WTC11 (cell line): Measurements from ENCODE around the gene AMHR2.
"Not testable (repeated sequence)": the region's sequence is repeated elsewhere in the genome, so short reads cannot be mapped to it uniquely, and the experiment has no call there.

Experiments used
- CBFB ChIP-seq: sonication (generic); formaldehyde crosslinking; IDR thresholded peaks from 2 replicates; pipeline ENCODE4 v1.8.1; 2022; ENCODE audit warnings: mild to moderate bottlenecking, low read depth, missing genetic modification reagents
- CREB1 ChIP-seq: sonication (generic); formaldehyde crosslinking; IDR thresholded peaks from 2 replicates; pipeline ENCODE4 v1.8.0; 2023; ENCODE audit warnings: mild to moderate bottlenecking, missing genetic modification reagents
- CTCF ChIP-seq: fragments of 200-600 bp; IDR thresholded peaks from 2 replicates; pipeline ENCODE4 v1.8.0; 2022; ENCODE audit warnings: antibody characterized with exemption
- E2F1 ChIP-seq: sonication (generic); formaldehyde crosslinking; IDR thresholded peaks from 2 replicates; pipeline ENCODE4 v1.8.0; 2022; ENCODE audit warnings: mild to moderate bottlenecking, missing genetic modification reagents
- ESRRA ChIP-seq: sonication (generic); formaldehyde crosslinking; IDR thresholded peaks from 2 replicates; pipeline ENCODE4 v1.8.1; 2022; ENCODE audit warnings: mild to moderate bottlenecking, missing genetic modification reagents, borderline replicate concordance
- GABPB1 ChIP-seq: sonication (generic); formaldehyde crosslinking; IDR thresholded peaks from 2 replicates; pipeline ENCODE4 v1.8.1; 2023; ENCODE audit warnings: mild to moderate bottlenecking, missing genetic modification reagents
- HMGXB4 ChIP-seq: sonication (generic); formaldehyde crosslinking; IDR thresholded peaks from 2 replicates; pipeline ENCODE4 v1.8.1; 2023; ENCODE audit warnings: mild to moderate bottlenecking, moderate library complexity, missing genetic modification reagents
- JUN ChIP-seq: sonication (generic); formaldehyde crosslinking; IDR thresholded peaks from 2 replicates; pipeline ENCODE4 v1.8.0; 2023; ENCODE audit warnings: mild to moderate bottlenecking, missing genetic modification reagents
- STAT6 ChIP-seq: sonication (generic); formaldehyde crosslinking; conservative IDR thresholded peaks from 2 replicates; pipeline ENCODE4 v1.8.1; 2023; ENCODE audit warnings: mild to moderate bottlenecking, low read depth, missing genetic modification reagents, moderate library complexity
- TCF7 ChIP-seq: sonication (generic); formaldehyde crosslinking; IDR thresholded peaks from 2 replicates; pipeline ENCODE4 v1.8.0; 2022; ENCODE audit warnings: mild to moderate bottlenecking, low read depth, missing genetic modification reagents, moderate library complexity

GRCh38 chr12:53386381-53386780, 37.3 kb upstream of the AMHR2 start:
- TF ChIP-seq CTCF; CBFB (CRISPR knock-in tag); E2F1 (CRISPR knock-in tag); GABPB1; HMGXB4 (CRISPR knock-in tag); ESRRA (CRISPR knock-in tag); STAT6 (CRISPR knock-in tag); JUN (CRISPR knock-in tag); TCF7 (CRISPR knock-in tag); CREB1 (CRISPR knock-in tag): not testable (repeated sequence)
